ENCODE results near the gene NHLH1. TPM values are rescaled to one million over a fixed set of nuclear protein-coding genes. Genes with fewer than 3 reads are reported as not detected.

The NHLH1 gene
- total RNA-seq, 1 experiment from 2014 or later = 0.18 TPM

- ATAC-seq (peak; percentile 49; the same call in 1 of the 2 replicates), DNase-seq (ENCODE audit: low read depth, low spot score) (no peak)
- Histone ChIP-seq H3K9me3 (ENCODE audit: control insufficient read depth, insufficient read depth, low read depth, low read length) (no peaks in the 10 kb centered on the region), H3K4me3 (ENCODE audit: low read depth in 2 of 2, low read length in 2 of 2) (no peak overlapping the region), H3K36me3 (ENCODE audit: control insufficient read depth, insufficient read depth, low read length) (no peaks in the 10 kb centered on the region), H3K4me1 (ENCODE audit: control insufficient read depth, insufficient read depth, low read length) (no peaks in the 10 kb centered on the region), H3K27ac (ENCODE audit: low read length) (no peak overlapping the region), H3K27me3 (ENCODE audit: control insufficient read depth, insufficient read depth, low read length) (no peaks in the 10 kb centered on the region; the same call in 1 of the 2 replicates)
- in situ Hi-C loops (cut with HindIII; ENCODE audit: low pct_unique_long_range_greater_than_20kb, low sequenced_read_pairs) (no loop called here), intact Hi-C loops (cut with micrococcal nuclease; ENCODE audit: unreplicated experiment) (no loop called here)
- no peak for TF ChIP-seq REST (IDR thresholded peaks at IDR 0.05; ENCODE audit: insufficient read depth in 1 of 2, low read depth in 2 of 2, low read length in 1 of 2)
- no peak for TF ChIP-seq POLR2AphosphoS5 (IDR thresholded peaks at IDR 0.05; ENCODE audit: low read depth, low read length)
- no peak for TF ChIP-seq CTCF (IDR thresholded peaks at IDR 0.05)
- TF ChIP-seq TCF7L2 (IDR thresholded peaks at IDR 0.05; ENCODE audit: low read depth, low read length) = no peak
- TF ChIP-seq SIN3A (IDR thresholded peaks at IDR 0.05; ENCODE audit: borderline replicate concordance, insufficient read depth, low read depth, low read length) = no peak
- ChIA-PET CTCF (no interaction called here), POLR2A (no interaction called here)
- BruUV-seq (replicated peaks) = no TSS peak
Observed at GRCh38 chr1:160409486-160409885, 42.6 kb downstream of the NHLH1 start.

- in situ Hi-C loops (cut with HindIII; ENCODE audit: low pct_unique_long_range_greater_than_20kb, low sequenced_read_pairs) = no loop called here
- BruUV-seq (replicated peaks) = no TSS peak
Observed at GRCh38 chr1:160410406-160411005, 43.6 kb downstream of the NHLH1 start.

More at GRCh38 chr1:160410406-160411005, 43.6 kb downstream of the NHLH1 start:
- Histone ChIP-seq H3K36me3 (ENCODE audit: control insufficient read depth, insufficient read depth, low read length) (no peaks in the 10 kb centered on the region), H3K9me3 (ENCODE audit: control insufficient read depth, insufficient read depth, low read depth, low read length) (no peaks in the 10 kb centered on the region), H3K27me3 (ENCODE audit: control insufficient read depth, insufficient read depth, low read length) (no peaks in the 10 kb centered on the region; the same call in 1 of the 2 replicates), H3K4me1 (ENCODE audit: control insufficient read depth, insufficient read depth, low read length) (no peaks in the 10 kb centered on the region), H3K27ac (ENCODE audit: low read length) (no peak overlapping the region), H3K4me3 (ENCODE audit: low read depth in 2 of 2, low read length in 2 of 2) (no peak overlapping the region)
- CTCF ChIA-PET = no interaction called here
- no peak for ATAC-seq
- no peak for TF ChIP-seq SIN3A (IDR thresholded peaks at IDR 0.05; ENCODE audit: borderline replicate concordance, insufficient read depth, low read depth, low read length)
- TF ChIP-seq CTCF (IDR thresholded peaks at IDR 0.05) = no peak
- no peak for TF ChIP-seq TCF7L2 (IDR thresholded peaks at IDR 0.05; ENCODE audit: low read depth, low read length)
- TF ChIP-seq REST (IDR thresholded peaks at IDR 0.05; ENCODE audit: insufficient read depth in 1 of 2, low read depth in 2 of 2, low read length in 1 of 2) = no peak
- no peak for TF ChIP-seq POLR2AphosphoS5 (IDR thresholded peaks at IDR 0.05; ENCODE audit: low read depth, low read length)
- intact Hi-C loops (cut with micrococcal nuclease; ENCODE audit: unreplicated experiment) = no loop called here
- no peak for DNase-seq (ENCODE audit: low read depth, low spot score)
- POLR2A ChIA-PET = interaction anchor here (0.7 kb wide), 1 partner anchor 13 kb away, joined by 4 read pairs; no protein-coding TSS in a partner anchor

Measured in Panc1 (cell line).